GM23338 (cell line): ENCODE data around the gene FES. TPM values are rescaled to one million over a fixed set of nuclear protein-coding genes. Genes with fewer than 3 reads are reported as not detected.

ENCODE experiments used
- ATAC-seq: fragments of 200-7000 bp; cut with Tn5 transposase; 3 replicates; pipeline ENCODE4 v1.9.1; 2020
- DNase-seq: peaks from one replicate; pipeline ENCODE4 v3.0.0-alpha.2; 2015; ENCODE audit warnings: low spot score
- H2AFZ ChIP-seq: fragments of 200-600 bp; sonication (generic); 2 replicates; pipeline ENCODE4 v1.8.0; 2016; ENCODE audit warnings: antibody characterized with exemption, mild to moderate bottlenecking, moderate library complexity
- H3F3A ChIP-seq: fragments of 200-600 bp; sonication (generic); replicated peaks from 2 replicates; pipeline ENCODE4 v1.8.0; 2017; ENCODE audit warnings: antibody characterized with exemption, mixed run types, low read depth
- H3K27ac ChIP-seq: fragments of 200-600 bp; sonication (generic); 2 replicates; pipeline ENCODE4 v1.6.1; 2016; ENCODE audit warnings: low read depth
- H3K27me3 ChIP-seq: fragments of 200-600 bp; sonication (generic); 2 replicates; pipeline ENCODE4 v1.8.0; 2016; ENCODE audit warnings: mild to moderate bottlenecking, mixed run types, moderate library complexity; ENCODE audit not compliant: insufficient read depth
- H3K36me3 ChIP-seq: fragments of 200-600 bp; sonication (generic); 2 replicates; pipeline ENCODE4 v1.8.0; 2016; ENCODE audit warnings: mild to moderate bottlenecking; ENCODE audit not compliant: insufficient read depth
- H3K4me1 ChIP-seq: fragments of 200-600 bp; sonication (generic); 2 replicates; pipeline ENCODE4 v1.8.0; 2016; ENCODE audit warnings: mild to moderate bottlenecking, moderate library complexity; ENCODE audit not compliant: insufficient read depth
- H3K4me2 ChIP-seq: fragments of 200-600 bp; sonication (generic); 2 replicates; pipeline ENCODE4 v1.7.1; 2017; ENCODE audit warnings: mixed run types
- H3K4me3 ChIP-seq: fragments of 200-600 bp; sonication (generic); 2 replicates; pipeline ENCODE4 v1.6.1; 2016; ENCODE audit warnings: mixed run types
- H3K79me2 ChIP-seq: fragments of 200-600 bp; sonication (generic); replicated peaks from 2 replicates; pipeline ENCODE4 v1.8.0; 2017; ENCODE audit warnings: mild to moderate bottlenecking; ENCODE audit not compliant: insufficient read depth
- H3K9me2 ChIP-seq: fragments of 200-600 bp; sonication (generic); 2 replicates; pipeline ENCODE4 v1.8.0; 2017; ENCODE audit not compliant: insufficient read depth
- H4K20me1 ChIP-seq: fragments of 200-600 bp; sonication (generic); replicated peaks from 2 replicates; pipeline ENCODE4 v1.8.0; 2017; ENCODE audit warnings: mild to moderate bottlenecking; ENCODE audit not compliant: insufficient read depth
- H3K27ac Mint-ChIP-seq: 2 replicates; pipeline ENCODE4 v1.8.0; 2020; ENCODE audit warnings: inconsistent platforms, mild to moderate bottlenecking, moderate library complexity, mixed read lengths
- H3K27me3 Mint-ChIP-seq: 3 replicates; pipeline ENCODE4 v1.8.0; 2022; ENCODE audit warnings: low read depth, mild to moderate bottlenecking, moderate library complexity, mixed read lengths, inconsistent platforms; ENCODE audit not compliant: insufficient read depth, poor library complexity
- H3K36me3 Mint-ChIP-seq: 3 replicates; pipeline ENCODE4 v1.8.0; 2021; ENCODE audit warnings: low read depth, mild to moderate bottlenecking, inconsistent platforms, moderate library complexity, mixed read lengths
- H3K4me1 Mint-ChIP-seq: 3 replicates; pipeline ENCODE4 v1.8.0; 2020; ENCODE audit warnings: mild to moderate bottlenecking, inconsistent platforms, mixed read lengths
- H3K4me3 Mint-ChIP-seq: 3 replicates; pipeline ENCODE4 v1.8.0; 2021; ENCODE audit warnings: moderate library complexity, mild to moderate bottlenecking, inconsistent platforms, mixed read lengths
- H3K9me3 Mint-ChIP-seq: 3 replicates; pipeline ENCODE4 v1.8.0; 2020; ENCODE audit warnings: moderate library complexity, mild to moderate bottlenecking, inconsistent platforms, mixed read lengths
- EZH2phosphoT487 ChIP-seq: fragments of 200-600 bp; sonication (generic); IDR thresholded peaks from one replicate; pipeline ENCODE4 v1.8.1; 2018; ENCODE audit warnings: antibody characterized with exemption; ENCODE audit not compliant: unreplicated experiment
- JUNB ChIP-seq: IDR thresholded peaks from one replicate; pipeline ENCODE4 v1.6.1; 2016; ENCODE audit warnings: antibody characterized with exemption; ENCODE audit not compliant: unreplicated experiment
- NANOG ChIP-seq: IDR thresholded peaks from 2 replicates; pipeline ENCODE4 v1.6.1; 2016; ENCODE audit warnings: antibody characterized with exemption, borderline replicate concordance
- POLR2AphosphoS5 ChIP-seq: IDR thresholded peaks from 2 replicates; pipeline ENCODE4 v1.6.1; 2016; ENCODE audit warnings: antibody characterized with exemption, low read depth
- STAT1 ChIP-seq: IDR thresholded peaks from one replicate; pipeline ENCODE4 v1.6.1; 2016; ENCODE audit warnings: antibody characterized with exemption; ENCODE audit not compliant: unreplicated experiment
- ZNF331 ChIP-seq: fragments of 250-450 bp; sonication (Bioruptor Pico); IDR thresholded peaks from 2 replicates; pipeline ENCODE4 v1.5.0; 2020; ENCODE audit warnings: low read depth, mild to moderate bottlenecking, moderate library complexity
- polyA plus RNA-seq: library from polyadenylated mRNA; unstranded; fragments of >200 nt; fragmentation: Nextera tagmentation; extraction: Ambion mirVana; gene quantifications from 2 replicates; pipeline ENCODE4 v1.2.1, GENCODE V29; 2016
- total RNA-seq: library from RNA; depleted of rRNA; stranded (reverse); fragments of >200 nt; shearing (Covaris generic); gene quantifications from 2 replicates; pipeline ENCODE4 v1.2.3, GENCODE V29; 2014
- TF ChIP-seq, protein P1 (sequence below), 2 experiments: fragments of 200-600 bp in 1 of 2; sonication (generic) in 1 of 2; conservative IDR thresholded peaks; 2 replicates each; pipeline versions ENCODE4 v1.5.1 to v1.6.1; 2016 to 2017; ENCODE audit warnings: antibody characterized with exemption in 2 of 2, low read depth in 2 of 2, mild to moderate bottlenecking in 2 of 2, moderate library complexity in 1 of 2
- TF ChIP-seq, protein P2 (sequence below): IDR thresholded peaks from one replicate; pipeline ENCODE4 v1.6.1; 2018; ENCODE audit warnings: antibody characterized with exemption; ENCODE audit not compliant: unreplicated experiment
- TF ChIP-seq, protein P3 (sequence below): IDR thresholded peaks from 2 replicates; pipeline ENCODE4 v1.6.1; 2016; ENCODE audit warnings: antibody characterized with exemption

FES gene
- total and polyA plus RNA-seq, 2 experiments from 2014 or later: 2.7 to 14.4 TPM

DNA sequence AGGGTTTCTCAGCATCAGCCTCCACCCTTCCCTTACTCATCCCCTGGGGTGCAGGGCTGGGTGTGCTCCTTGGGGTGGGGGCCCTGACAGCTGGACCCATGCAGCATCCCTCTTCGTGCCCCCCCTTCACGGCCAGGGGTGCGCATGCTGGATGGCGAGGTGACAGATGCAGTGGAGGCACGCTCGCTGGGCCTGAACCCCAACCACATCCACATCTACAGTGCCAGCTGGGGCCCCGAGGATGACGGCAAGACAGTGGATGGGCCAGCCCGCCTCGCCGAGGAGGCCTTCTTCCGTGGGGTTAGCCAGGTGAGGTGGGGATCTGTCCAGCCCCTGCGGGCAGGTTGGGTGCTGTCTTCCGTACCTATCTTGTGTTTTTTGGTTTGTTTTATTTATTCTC lies 6.3 kb upstream of the FES start:
- H3K9me2 ChIP-seq: no peaks in the 10 kb centered on the region
- ATAC-seq: no peak
- H3K4me3 ChIP-seq: no peak overlapping the region
- no peaks in the 10 kb centered on the region for H4K20me1 ChIP-seq
- peaks cover 13% of the 10 kb centered on the region for H3K79me2 ChIP-seq
- no peak overlapping the region for H3K27ac Mint-ChIP-seq
- no peak overlapping the region for H3K4me3 Mint-ChIP-seq
- no peaks in the 10 kb centered on the region for H3K9me3 Mint-ChIP-seq
- H2AFZ ChIP-seq: no peak overlapping the region
- peaks cover 14% of the 10 kb centered on the region for H3K4me1 ChIP-seq
- DNase-seq: no peak
- no peak overlapping the region for H3K4me2 ChIP-seq
- no peak for TF ChIP-seq POLR2AphosphoS5
- no peak for TF ChIP-seq ZNF331 (CRISPR knock-in tag)
- peaks cover 18% of the 10 kb centered on the region for H3K4me1 Mint-ChIP-seq
- no peaks in the 10 kb centered on the region; the same call in 1 of the 2 replicates for H3K36me3 ChIP-seq
- H3F3A ChIP-seq: no peaks in the 10 kb centered on the region; the same call in 1 of the 2 replicates
- H3K27ac ChIP-seq: no peak overlapping the region
- peaks cover 26% of the 10 kb centered on the region for H3K36me3 Mint-ChIP-seq
- H3K27me3 Mint-ChIP-seq: peaks cover 7% of the 10 kb centered on the region
- H3K27me3 ChIP-seq: no peaks in the 10 kb centered on the region

DNA sequence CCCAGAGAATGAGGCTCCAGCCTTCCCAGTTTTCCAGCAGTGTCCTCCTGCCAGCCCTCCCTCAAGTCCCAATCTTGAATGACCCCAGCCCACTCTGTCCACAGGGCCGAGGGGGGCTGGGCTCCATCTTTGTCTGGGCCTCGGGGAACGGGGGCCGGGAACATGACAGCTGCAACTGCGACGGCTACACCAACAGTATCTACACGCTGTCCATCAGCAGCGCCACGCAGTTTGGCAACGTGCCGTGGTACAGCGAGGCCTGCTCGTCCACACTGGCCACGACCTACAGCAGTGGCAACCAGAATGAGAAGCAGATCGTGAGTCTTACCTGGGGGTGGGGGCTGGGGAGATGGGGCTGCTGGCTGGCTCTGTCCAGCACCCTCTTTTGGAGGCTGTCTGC lies 5.6 kb upstream of the FES start:
- no peaks in the 10 kb centered on the region for H3K9me2 ChIP-seq
- Mint-ChIP-seq H3K27ac (no peak overlapping the region), H3K9me3 (no peaks in the 10 kb centered on the region), H3K36me3 (peaks cover 26% of the 10 kb centered on the region), H3K4me1 (peaks cover 17% of the 10 kb centered on the region; the same call in 2 of the 3 replicates), H3K4me3 (no peak overlapping the region), H3K27me3 (peaks cover 7% of the 10 kb centered on the region)
- TF ChIP-seq, protein P1, sequence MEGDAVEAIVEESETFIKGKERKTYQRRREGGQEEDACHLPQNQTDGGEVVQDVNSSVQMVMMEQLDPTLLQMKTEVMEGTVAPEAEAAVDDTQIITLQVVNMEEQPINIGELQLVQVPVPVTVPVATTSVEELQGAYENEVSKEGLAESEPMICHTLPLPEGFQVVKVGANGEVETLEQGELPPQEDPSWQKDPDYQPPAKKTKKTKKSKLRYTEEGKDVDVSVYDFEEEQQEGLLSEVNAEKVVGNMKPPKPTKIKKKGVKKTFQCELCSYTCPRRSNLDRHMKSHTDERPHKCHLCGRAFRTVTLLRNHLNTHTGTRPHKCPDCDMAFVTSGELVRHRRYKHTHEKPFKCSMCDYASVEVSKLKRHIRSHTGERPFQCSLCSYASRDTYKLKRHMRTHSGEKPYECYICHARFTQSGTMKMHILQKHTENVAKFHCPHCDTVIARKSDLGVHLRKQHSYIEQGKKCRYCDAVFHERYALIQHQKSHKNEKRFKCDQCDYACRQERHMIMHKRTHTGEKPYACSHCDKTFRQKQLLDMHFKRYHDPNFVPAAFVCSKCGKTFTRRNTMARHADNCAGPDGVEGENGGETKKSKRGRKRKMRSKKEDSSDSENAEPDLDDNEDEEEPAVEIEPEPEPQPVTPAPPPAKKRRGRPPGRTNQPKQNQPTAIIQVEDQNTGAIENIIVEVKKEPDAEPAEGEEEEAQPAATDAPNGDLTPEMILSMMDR (conservative IDR thresholded peaks at IDR 0.05; ENCODE audit: low read depth in 2 of 2): no peak
- TF ChIP-seq, protein P2, sequence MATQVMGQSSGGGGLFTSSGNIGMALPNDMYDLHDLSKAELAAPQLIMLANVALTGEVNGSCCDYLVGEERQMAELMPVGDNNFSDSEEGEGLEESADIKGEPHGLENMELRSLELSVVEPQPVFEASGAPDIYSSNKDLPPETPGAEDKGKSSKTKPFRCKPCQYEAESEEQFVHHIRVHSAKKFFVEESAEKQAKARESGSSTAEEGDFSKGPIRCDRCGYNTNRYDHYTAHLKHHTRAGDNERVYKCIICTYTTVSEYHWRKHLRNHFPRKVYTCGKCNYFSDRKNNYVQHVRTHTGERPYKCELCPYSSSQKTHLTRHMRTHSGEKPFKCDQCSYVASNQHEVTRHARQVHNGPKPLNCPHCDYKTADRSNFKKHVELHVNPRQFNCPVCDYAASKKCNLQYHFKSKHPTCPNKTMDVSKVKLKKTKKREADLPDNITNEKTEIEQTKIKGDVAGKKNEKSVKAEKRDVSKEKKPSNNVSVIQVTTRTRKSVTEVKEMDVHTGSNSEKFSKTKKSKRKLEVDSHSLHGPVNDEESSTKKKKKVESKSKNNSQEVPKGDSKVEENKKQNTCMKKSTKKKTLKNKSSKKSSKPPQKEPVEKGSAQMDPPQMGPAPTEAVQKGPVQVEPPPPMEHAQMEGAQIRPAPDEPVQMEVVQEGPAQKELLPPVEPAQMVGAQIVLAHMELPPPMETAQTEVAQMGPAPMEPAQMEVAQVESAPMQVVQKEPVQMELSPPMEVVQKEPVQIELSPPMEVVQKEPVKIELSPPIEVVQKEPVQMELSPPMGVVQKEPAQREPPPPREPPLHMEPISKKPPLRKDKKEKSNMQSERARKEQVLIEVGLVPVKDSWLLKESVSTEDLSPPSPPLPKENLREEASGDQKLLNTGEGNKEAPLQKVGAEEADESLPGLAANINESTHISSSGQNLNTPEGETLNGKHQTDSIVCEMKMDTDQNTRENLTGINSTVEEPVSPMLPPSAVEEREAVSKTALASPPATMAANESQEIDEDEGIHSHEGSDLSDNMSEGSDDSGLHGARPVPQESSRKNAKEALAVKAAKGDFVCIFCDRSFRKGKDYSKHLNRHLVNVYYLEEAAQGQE: no peak
- TF ChIP-seq NANOG (no peak), STAT1 (no peak), JUNB (no peak), EZH2phosphoT487 (no peak)
- TF ChIP-seq, protein P3, sequence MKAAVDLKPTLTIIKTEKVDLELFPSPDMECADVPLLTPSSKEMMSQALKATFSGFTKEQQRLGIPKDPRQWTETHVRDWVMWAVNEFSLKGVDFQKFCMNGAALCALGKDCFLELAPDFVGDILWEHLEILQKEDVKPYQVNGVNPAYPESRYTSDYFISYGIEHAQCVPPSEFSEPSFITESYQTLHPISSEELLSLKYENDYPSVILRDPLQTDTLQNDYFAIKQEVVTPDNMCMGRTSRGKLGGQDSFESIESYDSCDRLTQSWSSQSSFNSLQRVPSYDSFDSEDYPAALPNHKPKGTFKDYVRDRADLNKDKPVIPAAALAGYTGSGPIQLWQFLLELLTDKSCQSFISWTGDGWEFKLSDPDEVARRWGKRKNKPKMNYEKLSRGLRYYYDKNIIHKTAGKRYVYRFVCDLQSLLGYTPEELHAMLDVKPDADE: no peak
- DNase-seq (no peak), ATAC-seq (no peak)
- H3K79me2 ChIP-seq: peaks cover 10% of the 10 kb centered on the region
- no peaks in the 10 kb centered on the region for H3K27me3 ChIP-seq
- H3K27ac ChIP-seq: no peak overlapping the region
- H3K4me1 ChIP-seq: peaks cover 17% of the 10 kb centered on the region
- H3K36me3 ChIP-seq: no peaks in the 10 kb centered on the region; the same call in 1 of the 2 replicates
- H4K20me1 ChIP-seq: no peaks in the 10 kb centered on the region
- no peak overlapping the region for H3K4me3 ChIP-seq
- H2AFZ ChIP-seq: no peak overlapping the region
- H3K4me2 ChIP-seq: no peak overlapping the region
- H3F3A ChIP-seq: no peaks in the 10 kb centered on the region
